Measurements from ENCODE around the gene KIF1C.

The KIF1C gene

GRCh38 chr17:4968486-4969046, 29.2 kb upstream of the KIF1C start:
- in situ Hi-C loops (cut with MboI; ENCODE audit: low sequenced_read_pairs) = no loop called here

GRCh38 chr17:4969047-4969550, 28.7 kb upstream of the KIF1C start:
- in situ Hi-C loops (cut with MboI; ENCODE audit: low sequenced_read_pairs) = no loop called here

- in situ Hi-C loops (cut with MboI; ENCODE audit: low sequenced_read_pairs) = no loop called here
These were observed 28.1 kb upstream of the KIF1C start for GRCh38 chr17:4969551-4970173.

GRCh38 chr17:4970273-4970672, 27.5 kb upstream of the KIF1C start:
- in situ Hi-C loops (cut with MboI; ENCODE audit: low sequenced_read_pairs) = no loop called here

GRCh38 chr17:4971826-4972225, 25.9 kb upstream of the KIF1C start:
- in situ Hi-C loops (cut with MboI; ENCODE audit: low sequenced_read_pairs) = no loop called here

GRCh38 chr17:4972322-4972721, 25.4 kb upstream of the KIF1C start:
- in situ Hi-C loops (cut with MboI; ENCODE audit: low sequenced_read_pairs) = no loop called here

- in situ Hi-C loops (cut with MboI; ENCODE audit: low sequenced_read_pairs) = no loop called here
These were observed 25.0 kb upstream of the KIF1C start for GRCh38 chr17:4972752-4973151.

- in situ Hi-C loops (cut with MboI; ENCODE audit: low sequenced_read_pairs) = no loop called here
These were observed 24.3 kb upstream of the KIF1C start for GRCh38 chr17:4973256-4974114.

GRCh38 chr17:4974115-4974670, 23.6 kb upstream of the KIF1C start:
- in situ Hi-C loops (cut with MboI; ENCODE audit: low sequenced_read_pairs) = no loop called here

GRCh38 chr17:4978726-4979125, 19.0 kb upstream of the KIF1C start:
- in situ Hi-C loops (cut with MboI; ENCODE audit: low sequenced_read_pairs) = no loop called here

- in situ Hi-C loops (cut with MboI; ENCODE audit: low sequenced_read_pairs) = no loop called here
These were observed 17.0 kb upstream of the KIF1C start for GRCh38 chr17:4980644-4981216.

- in situ Hi-C loops (cut with MboI; ENCODE audit: low sequenced_read_pairs) = no loop called here
These were observed 15.4 kb upstream of the KIF1C start for GRCh38 chr17:4982305-4982704.

GRCh38 chr17:4986403-4986802, 11.3 kb upstream of the KIF1C start:
- in situ Hi-C loops (cut with MboI; ENCODE audit: low sequenced_read_pairs) = no loop called here

GRCh38 chr17:4986951-4987766, 10.6 kb upstream of the KIF1C start, which contains the start of gene CAMTA2:
CAMTA2 (minus strand) TSS chr17:4987675; CDS start chr17:4986222, 1,453 bp downstream.
- in situ Hi-C loops (cut with MboI; ENCODE audit: low sequenced_read_pairs) = no loop called here

- in situ Hi-C loops (cut with MboI; ENCODE audit: low sequenced_read_pairs) = no loop called here
These were observed 9.8 kb upstream of the KIF1C start for GRCh38 chr17:4987767-4988567.

- in situ Hi-C loops (cut with MboI; ENCODE audit: low sequenced_read_pairs) = no loop called here
These were observed 3.6 kb upstream of the KIF1C start for GRCh38 chr17:4994081-4994595.

GRCh38 chr17:4998027-4998731, 429 bp downstream of the KIF1C start:
- in situ Hi-C loops (cut with MboI; ENCODE audit: low sequenced_read_pairs) = no loop called here

- in situ Hi-C loops (cut with MboI; ENCODE audit: low sequenced_read_pairs) = no loop called here
These were observed 1.1 kb downstream of the KIF1C start for GRCh38 chr17:4998732-4999429.
